ENCODE results near the gene PRDM11. TPM values are rescaled to one million over a fixed set of nuclear protein-coding genes. Genes with fewer than 3 reads are reported as not detected.

PRDM11 gene
- total and polyA plus RNA-seq, 2 donors from 2014 or later: 2.9 to 22.5 TPM

DNA sequence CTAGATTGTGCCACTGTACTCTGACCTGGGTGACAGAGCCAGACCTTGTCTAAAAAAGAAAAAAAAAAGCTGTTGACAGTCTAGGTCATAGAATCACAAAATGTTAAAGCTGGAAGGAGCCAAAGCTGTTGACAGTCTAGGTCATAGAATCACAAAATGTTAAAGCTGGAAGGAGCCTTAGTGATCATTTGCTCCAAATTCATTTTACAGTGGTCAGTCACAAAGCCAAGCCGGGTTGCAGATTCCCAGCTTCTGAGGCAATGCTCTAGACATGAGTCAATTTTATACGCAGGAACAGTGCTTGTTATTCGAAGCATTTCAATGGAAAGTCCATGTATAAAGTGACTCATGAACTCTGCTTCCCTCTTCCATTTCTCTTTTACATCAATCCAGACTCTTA lies 92.3 kb downstream of the PRDM11 start:
- Histone ChIP-seq H3K9me3 (ENCODE audit: control insufficient read depth in 2 of 3, insufficient read depth in 1 of 3, low read length in 3 of 3) (no peaks in the 10 kb centered on the region), H3K36me3 (ENCODE audit: control insufficient read depth in 2 of 3, insufficient read depth in 3 of 3, low read length in 3 of 3) (no peaks in the 10 kb centered on the region), H3K27ac (ENCODE audit: low read depth in 2 of 2, low read length in 2 of 2) (no peak overlapping the region), H3K4me1 (ENCODE audit: control insufficient read depth in 2 of 3, insufficient read depth in 2 of 3, low read depth in 1 of 3, low read length in 3 of 3) (no peaks in the 10 kb centered on the region), H3K4me3 (ENCODE audit: low read length in 3 of 3) (no peak overlapping the region), H3K9ac (ENCODE audit: low read length in 3 of 3) (no peak overlapping the region), H3K27me3 (ENCODE audit: control insufficient read depth, insufficient read depth, low read length) (no peaks in the 10 kb centered on the region)
- DNase-seq: no peak
- TF ChIP-seq CTCF (IDR thresholded peaks at IDR 0.05; ENCODE audit: borderline replicate concordance, extremely low read depth, insufficient read depth): no peak
- no peak for FAIRE-seq
- intact Hi-C loops (cut with DNase I): no loop called here

DNA sequence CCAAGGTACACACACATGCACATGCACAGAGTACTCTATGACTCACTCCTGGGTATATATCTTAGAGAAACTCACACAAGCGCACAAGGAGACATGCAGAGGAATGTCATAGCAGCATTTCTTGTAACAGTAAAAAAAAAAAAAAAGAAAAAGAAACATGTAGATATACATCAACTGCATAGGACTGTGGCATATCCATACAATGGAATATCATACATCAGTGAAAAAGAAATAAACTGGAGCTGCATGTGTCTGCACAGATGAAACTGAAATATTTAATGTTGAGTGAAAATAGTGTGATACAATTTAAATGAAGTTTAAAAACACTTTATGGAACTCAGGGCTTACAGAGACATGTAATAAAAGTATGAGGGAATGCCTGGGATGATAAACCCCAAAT lies 93.3 kb downstream of the PRDM11 start:
- no peak overlapping the region for H3K9ac ChIP-seq (ENCODE audit: low read length in 3 of 3)
- no peaks in the 10 kb centered on the region for H3K36me3 ChIP-seq (ENCODE audit: control insufficient read depth in 2 of 3, insufficient read depth in 3 of 3, low read length in 3 of 3)
- no peaks in the 10 kb centered on the region for H3K9me3 ChIP-seq (ENCODE audit: control insufficient read depth in 2 of 3, insufficient read depth in 1 of 3, low read length in 3 of 3)
- H3K4me1 ChIP-seq (ENCODE audit: control insufficient read depth in 2 of 3, insufficient read depth in 2 of 3, low read depth in 1 of 3, low read length in 3 of 3): no peaks in the 10 kb centered on the region
- H3K4me3 ChIP-seq (ENCODE audit: low read length in 3 of 3): no peak overlapping the region
- intact Hi-C loops (cut with DNase I): no loop called here
- no peak for FAIRE-seq
- no peaks in the 10 kb centered on the region for H3K27me3 ChIP-seq (ENCODE audit: control insufficient read depth, insufficient read depth, low read length)
- TF ChIP-seq CTCF (IDR thresholded peaks at IDR 0.05; ENCODE audit: borderline replicate concordance, extremely low read depth, insufficient read depth): no peak
- no peak overlapping the region for H3K27ac ChIP-seq (ENCODE audit: low read depth in 2 of 2, low read length in 2 of 2)
- no peak for DNase-seq

- TF ChIP-seq CTCF (IDR thresholded peaks at IDR 0.05; ENCODE audit: borderline replicate concordance, extremely low read depth, insufficient read depth): no peak
- FAIRE-seq: no peak
- no peak overlapping the region for H3K4me3 ChIP-seq (ENCODE audit: low read length in 3 of 3)
- no peak overlapping the region for H3K27ac ChIP-seq (ENCODE audit: low read depth in 2 of 2, low read length in 2 of 2)
- H3K4me1 ChIP-seq (ENCODE audit: control insufficient read depth in 2 of 3, insufficient read depth in 2 of 3, low read depth in 1 of 3, low read length in 3 of 3): no peaks in the 10 kb centered on the region
- no peaks in the 10 kb centered on the region for H3K9me3 ChIP-seq (ENCODE audit: control insufficient read depth in 2 of 3, insufficient read depth in 1 of 3, low read length in 3 of 3)
- H3K36me3 ChIP-seq (ENCODE audit: control insufficient read depth in 2 of 3, insufficient read depth in 3 of 3, low read length in 3 of 3): no peaks in the 10 kb centered on the region
- intact Hi-C loops (cut with DNase I): no loop called here
- no peak for DNase-seq
- no peaks in the 10 kb centered on the region for H3K27me3 ChIP-seq (ENCODE audit: control insufficient read depth, insufficient read depth, low read length)
- H3K9ac ChIP-seq (ENCODE audit: low read length in 3 of 3): no peak overlapping the region
These were observed 97.5 kb downstream of the PRDM11 start for GRCh38 chr11:45243967-45244366.
